Measurements from ENCODE around the gene ATG14.

GRCh38 chr14:55333711-55334485 lies 77.7 kb downstream of the ATG14 start:
- TF ChIP-seq RFX5 (IDR thresholded peaks at IDR 0.05) (no peak), POLR2A (IDR thresholded peaks at IDR 0.05; ENCODE audit: low read length) (no peak), RAD21 (conservative IDR thresholded peaks at IDR 0.05 in 1 of 2, IDR thresholded peaks at IDR 0.05 in 1 of 2) (no peak), EP300 (IDR thresholded peaks at IDR 0.05) (no peak), ESRRA (IDR thresholded peaks at IDR 0.05; ENCODE audit: borderline replicate concordance, low read length) (no peak), MAFK (IDR thresholded peaks at IDR 0.05; ENCODE audit: partially characterized antibody) (no peak), ZNF302 (CRISPR knock-in tag; IDR thresholded peaks at IDR 0.05) (no peak), FOSL2 (IDR thresholded peaks at IDR 0.05) (no peak), FOSL2 (CRISPR knock-in tag; IDR thresholded peaks at IDR 0.05) (no peak), USF2 (IDR thresholded peaks at IDR 0.05) (no peak), CBX8 (IDR thresholded peaks at IDR 0.05) (no peak)
- TF ChIP-seq, protein P1, sequence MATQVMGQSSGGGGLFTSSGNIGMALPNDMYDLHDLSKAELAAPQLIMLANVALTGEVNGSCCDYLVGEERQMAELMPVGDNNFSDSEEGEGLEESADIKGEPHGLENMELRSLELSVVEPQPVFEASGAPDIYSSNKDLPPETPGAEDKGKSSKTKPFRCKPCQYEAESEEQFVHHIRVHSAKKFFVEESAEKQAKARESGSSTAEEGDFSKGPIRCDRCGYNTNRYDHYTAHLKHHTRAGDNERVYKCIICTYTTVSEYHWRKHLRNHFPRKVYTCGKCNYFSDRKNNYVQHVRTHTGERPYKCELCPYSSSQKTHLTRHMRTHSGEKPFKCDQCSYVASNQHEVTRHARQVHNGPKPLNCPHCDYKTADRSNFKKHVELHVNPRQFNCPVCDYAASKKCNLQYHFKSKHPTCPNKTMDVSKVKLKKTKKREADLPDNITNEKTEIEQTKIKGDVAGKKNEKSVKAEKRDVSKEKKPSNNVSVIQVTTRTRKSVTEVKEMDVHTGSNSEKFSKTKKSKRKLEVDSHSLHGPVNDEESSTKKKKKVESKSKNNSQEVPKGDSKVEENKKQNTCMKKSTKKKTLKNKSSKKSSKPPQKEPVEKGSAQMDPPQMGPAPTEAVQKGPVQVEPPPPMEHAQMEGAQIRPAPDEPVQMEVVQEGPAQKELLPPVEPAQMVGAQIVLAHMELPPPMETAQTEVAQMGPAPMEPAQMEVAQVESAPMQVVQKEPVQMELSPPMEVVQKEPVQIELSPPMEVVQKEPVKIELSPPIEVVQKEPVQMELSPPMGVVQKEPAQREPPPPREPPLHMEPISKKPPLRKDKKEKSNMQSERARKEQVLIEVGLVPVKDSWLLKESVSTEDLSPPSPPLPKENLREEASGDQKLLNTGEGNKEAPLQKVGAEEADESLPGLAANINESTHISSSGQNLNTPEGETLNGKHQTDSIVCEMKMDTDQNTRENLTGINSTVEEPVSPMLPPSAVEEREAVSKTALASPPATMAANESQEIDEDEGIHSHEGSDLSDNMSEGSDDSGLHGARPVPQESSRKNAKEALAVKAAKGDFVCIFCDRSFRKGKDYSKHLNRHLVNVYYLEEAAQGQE (IDR thresholded peaks at IDR 0.05): no peak
- TF ChIP-seq, protein P2, sequence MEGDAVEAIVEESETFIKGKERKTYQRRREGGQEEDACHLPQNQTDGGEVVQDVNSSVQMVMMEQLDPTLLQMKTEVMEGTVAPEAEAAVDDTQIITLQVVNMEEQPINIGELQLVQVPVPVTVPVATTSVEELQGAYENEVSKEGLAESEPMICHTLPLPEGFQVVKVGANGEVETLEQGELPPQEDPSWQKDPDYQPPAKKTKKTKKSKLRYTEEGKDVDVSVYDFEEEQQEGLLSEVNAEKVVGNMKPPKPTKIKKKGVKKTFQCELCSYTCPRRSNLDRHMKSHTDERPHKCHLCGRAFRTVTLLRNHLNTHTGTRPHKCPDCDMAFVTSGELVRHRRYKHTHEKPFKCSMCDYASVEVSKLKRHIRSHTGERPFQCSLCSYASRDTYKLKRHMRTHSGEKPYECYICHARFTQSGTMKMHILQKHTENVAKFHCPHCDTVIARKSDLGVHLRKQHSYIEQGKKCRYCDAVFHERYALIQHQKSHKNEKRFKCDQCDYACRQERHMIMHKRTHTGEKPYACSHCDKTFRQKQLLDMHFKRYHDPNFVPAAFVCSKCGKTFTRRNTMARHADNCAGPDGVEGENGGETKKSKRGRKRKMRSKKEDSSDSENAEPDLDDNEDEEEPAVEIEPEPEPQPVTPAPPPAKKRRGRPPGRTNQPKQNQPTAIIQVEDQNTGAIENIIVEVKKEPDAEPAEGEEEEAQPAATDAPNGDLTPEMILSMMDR (IDR thresholded peaks at IDR 0.05): no peak
- TF ChIP-seq, protein P3, sequence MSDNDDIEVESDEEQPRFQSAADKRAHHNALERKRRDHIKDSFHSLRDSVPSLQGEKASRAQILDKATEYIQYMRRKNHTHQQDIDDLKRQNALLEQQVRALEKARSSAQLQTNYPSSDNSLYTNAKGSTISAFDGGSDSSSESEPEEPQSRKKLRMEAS (IDR thresholded peaks at IDR 0.05): no peak

Data from A549 (cell line).